OCI-LY1 (cell line): Measurements from ENCODE around the gene IQCM.

ENCODE experiments used
- H2AFZ ChIP-seq: fragments of 200-600 bp; sonication (generic), shearing (Covaris generic); 2 replicates; pipeline ENCODE4 v1.6.0; 2014; ENCODE audit warnings: antibody characterized with exemption, mild to moderate bottlenecking, low read length
- H3F3A ChIP-seq: fragments of 200-600 bp; sonication (generic), shearing (Covaris generic); 2 replicates; pipeline ENCODE4 v1.6.0; 2014; ENCODE audit warnings: mild to moderate bottlenecking, antibody characterized with exemption, low read length, moderate library complexity; ENCODE audit not compliant: insufficient read depth
- H3K27ac ChIP-seq: fragments of 200-600 bp; sonication (generic); 2 replicates; pipeline ENCODE4 v1.5.1; 2014; ENCODE audit warnings: low read length, mixed run types, mild to moderate bottlenecking, low read depth; ENCODE audit not compliant: poor library complexity, severe bottlenecking
- H3K27me3 ChIP-seq: fragments of 200-600 bp; sonication (generic); 2 replicates; pipeline ENCODE4 v1.6.0; 2014; ENCODE audit warnings: antibody characterized with exemption, mild to moderate bottlenecking, low read length, moderate library complexity; ENCODE audit not compliant: insufficient read depth
- H3K36me3 ChIP-seq: fragments of 200-600 bp; sonication (generic); 2 replicates; pipeline ENCODE4 v1.6.1; 2014; ENCODE audit warnings: mild to moderate bottlenecking, antibody characterized with exemption, low read length, moderate library complexity, mixed read lengths; ENCODE audit not compliant: insufficient read depth
- H3K4me1 ChIP-seq: fragments of 200-600 bp; sonication (generic); 2 replicates; pipeline ENCODE4 v1.5.1; 2014; ENCODE audit warnings: mild to moderate bottlenecking, low read length, moderate library complexity; ENCODE audit not compliant: insufficient read depth, severe bottlenecking
- H3K4me2 ChIP-seq: fragments of 200-600 bp; sonication (generic), shearing (Covaris generic); 2 replicates; pipeline ENCODE4 v1.6.1; 2014; ENCODE audit warnings: low read length
- H3K4me3 ChIP-seq: fragments of 200-600 bp; sonication (generic); 2 replicates; pipeline ENCODE4 v1.5.1; 2014; ENCODE audit warnings: low read length, low read depth, mild to moderate bottlenecking, mixed read lengths; ENCODE audit not compliant: poor library complexity, severe bottlenecking
- H3K79me2 ChIP-seq: fragments of 200-600 bp; shearing (Covaris generic); 2 replicates; pipeline ENCODE4 v1.6.1; 2016; ENCODE audit warnings: mixed run types, low read length, mixed read lengths; ENCODE audit not compliant: insufficient read depth
- H3K9ac ChIP-seq: fragments of 200-600 bp; sonication (generic), shearing (Covaris generic); 2 replicates; pipeline ENCODE4 v1.6.1; 2014; ENCODE audit warnings: mild to moderate bottlenecking, low read length, mixed read lengths
- H3K9me2 ChIP-seq: fragments of 200-600 bp; sonication (generic), shearing (Covaris generic); 2 replicates; pipeline ENCODE4 v1.6.1; 2014; ENCODE audit warnings: low read depth, mild to moderate bottlenecking, low read length, mixed read lengths
- H3K9me3 ChIP-seq: fragments of 200-600 bp; shearing (Covaris generic); 2 replicates; pipeline ENCODE4 v1.6.1; 2014; ENCODE audit warnings: low read length, mixed read lengths
- H4K20me1 ChIP-seq: fragments of 200-600 bp; sonication (generic), shearing (Covaris generic); 2 replicates; pipeline ENCODE4 v1.6.0; 2016; ENCODE audit warnings: mild to moderate bottlenecking, low read length; ENCODE audit not compliant: insufficient read depth
- EZH2 ChIP-seq: fragments of 200-600 bp; sonication (generic), shearing (Covaris generic); IDR thresholded peaks from 2 replicates; pipeline ENCODE4 v1.8.0; 2017; ENCODE audit warnings: borderline replicate concordance, mixed run types, mild to moderate bottlenecking, antibody characterized with exemption, low read length, moderate library complexity, mixed read lengths
- TF ChIP-seq, protein P1 (sequence below): fragments of 200-600 bp; sonication (generic), shearing (Covaris generic); IDR thresholded peaks from 2 replicates; pipeline ENCODE4 v1.5.1; 2017; ENCODE audit warnings: mild to moderate bottlenecking, antibody characterized with exemption, low read length, moderate library complexity, mixed read lengths

IQCM gene

DNA sequence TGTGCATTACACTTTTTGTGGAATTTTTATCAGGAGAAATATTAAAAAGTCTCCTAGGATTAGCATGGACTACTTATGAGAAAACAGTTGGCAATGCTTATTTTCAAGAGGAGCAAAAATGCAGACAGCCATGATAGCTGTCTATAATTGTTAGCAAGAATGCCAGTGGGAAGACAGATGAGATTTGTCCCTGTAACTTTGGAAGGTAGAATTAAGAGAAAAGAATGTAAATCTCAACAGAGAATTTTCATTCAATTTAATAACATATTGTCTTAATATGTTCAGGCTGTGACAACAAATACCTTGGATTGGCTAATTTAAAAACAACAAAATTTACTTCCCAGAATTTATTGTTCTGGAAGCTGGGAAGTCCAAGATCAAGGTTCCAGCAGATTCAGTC, 349.2 kb downstream of the IQCM start:
- Histone ChIP-seq H3K4me3 (no peak overlapping the region), H3K79me2 (no peaks in the 10 kb centered on the region), H4K20me1 (no peaks in the 10 kb centered on the region), H3K9me3 (no peaks in the 10 kb centered on the region), H2AFZ (no peak overlapping the region), H3K9ac (no peak overlapping the region), H3K9me2 (no peaks in the 10 kb centered on the region), H3K27ac (no peak overlapping the region), H3K27me3 (no peaks in the 10 kb centered on the region), H3K4me1 (no peaks in the 10 kb centered on the region), H3K36me3 (no peaks in the 10 kb centered on the region), H3K4me2 (no peak overlapping the region), H3F3A (no peaks in the 10 kb centered on the region)
- TF ChIP-seq, protein P1, sequence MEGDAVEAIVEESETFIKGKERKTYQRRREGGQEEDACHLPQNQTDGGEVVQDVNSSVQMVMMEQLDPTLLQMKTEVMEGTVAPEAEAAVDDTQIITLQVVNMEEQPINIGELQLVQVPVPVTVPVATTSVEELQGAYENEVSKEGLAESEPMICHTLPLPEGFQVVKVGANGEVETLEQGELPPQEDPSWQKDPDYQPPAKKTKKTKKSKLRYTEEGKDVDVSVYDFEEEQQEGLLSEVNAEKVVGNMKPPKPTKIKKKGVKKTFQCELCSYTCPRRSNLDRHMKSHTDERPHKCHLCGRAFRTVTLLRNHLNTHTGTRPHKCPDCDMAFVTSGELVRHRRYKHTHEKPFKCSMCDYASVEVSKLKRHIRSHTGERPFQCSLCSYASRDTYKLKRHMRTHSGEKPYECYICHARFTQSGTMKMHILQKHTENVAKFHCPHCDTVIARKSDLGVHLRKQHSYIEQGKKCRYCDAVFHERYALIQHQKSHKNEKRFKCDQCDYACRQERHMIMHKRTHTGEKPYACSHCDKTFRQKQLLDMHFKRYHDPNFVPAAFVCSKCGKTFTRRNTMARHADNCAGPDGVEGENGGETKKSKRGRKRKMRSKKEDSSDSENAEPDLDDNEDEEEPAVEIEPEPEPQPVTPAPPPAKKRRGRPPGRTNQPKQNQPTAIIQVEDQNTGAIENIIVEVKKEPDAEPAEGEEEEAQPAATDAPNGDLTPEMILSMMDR: no peak
- no peak for TF ChIP-seq EZH2

DNA sequence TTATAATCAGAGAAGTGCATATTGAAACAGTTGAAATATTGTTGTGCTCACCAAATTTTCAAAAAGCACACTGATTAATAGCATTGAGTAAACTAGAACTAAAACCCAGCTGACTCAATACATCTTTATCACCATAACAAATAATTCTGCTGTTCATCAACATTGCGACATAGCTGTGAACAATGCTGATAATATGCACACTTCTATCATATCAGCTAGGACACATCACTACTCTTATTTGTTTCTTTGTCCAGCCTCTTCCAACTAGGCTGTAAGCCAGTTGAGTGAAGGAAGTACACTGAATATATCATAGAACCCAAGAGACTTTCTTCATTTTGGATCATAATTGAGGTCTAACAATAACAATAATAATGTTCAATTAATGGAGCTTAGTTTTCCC, 349.7 kb downstream of the IQCM start:
- H3K9me2 ChIP-seq: no peaks in the 10 kb centered on the region
- H3K27ac ChIP-seq: no peak overlapping the region
- H4K20me1 ChIP-seq: no peaks in the 10 kb centered on the region
- no peaks in the 10 kb centered on the region for H3K27me3 ChIP-seq
- H3K36me3 ChIP-seq: no peaks in the 10 kb centered on the region
- H3K4me1 ChIP-seq: no peaks in the 10 kb centered on the region
- no peak overlapping the region for H2AFZ ChIP-seq
- no peaks in the 10 kb centered on the region for H3K79me2 ChIP-seq
- no peak overlapping the region for H3K4me3 ChIP-seq
- H3K4me2 ChIP-seq: no peak overlapping the region
- no peaks in the 10 kb centered on the region for H3F3A ChIP-seq
- H3K9ac ChIP-seq: no peak overlapping the region
- H3K9me3 ChIP-seq: no peaks in the 10 kb centered on the region
- TF ChIP-seq, protein P1: no peak
- TF ChIP-seq EZH2: no peak

- no peaks in the 10 kb centered on the region for H3K36me3 ChIP-seq
- no peaks in the 10 kb centered on the region for H3K9me3 ChIP-seq
- no peak overlapping the region for H2AFZ ChIP-seq
- H3K4me1 ChIP-seq: no peaks in the 10 kb centered on the region
- no peak overlapping the region for H3K4me2 ChIP-seq
- no peaks in the 10 kb centered on the region for H3F3A ChIP-seq
- H4K20me1 ChIP-seq: no peaks in the 10 kb centered on the region
- no peaks in the 10 kb centered on the region for H3K79me2 ChIP-seq
- TF ChIP-seq EZH2: no peak
- TF ChIP-seq, protein P1: no peak
- no peaks in the 10 kb centered on the region for H3K27me3 ChIP-seq
- H3K27ac ChIP-seq: no peak overlapping the region
- no peak overlapping the region for H3K9ac ChIP-seq
- no peak overlapping the region for H3K4me3 ChIP-seq
- H3K9me2 ChIP-seq: no peaks in the 10 kb centered on the region
These were observed 372.1 kb downstream of the IQCM start for GRCh38 chr4:149443537-149443936.
